ENCODE data around the gene ELF1.
A peak's percentile ranks its signal among the peaks of the same experiment; 100 is the strongest.
"Not testable (repeated sequence)": the region's sequence is repeated elsewhere in the genome, so short reads cannot be mapped to it uniquely, and the experiment has no call there.

ELF1 gene

DNA sequence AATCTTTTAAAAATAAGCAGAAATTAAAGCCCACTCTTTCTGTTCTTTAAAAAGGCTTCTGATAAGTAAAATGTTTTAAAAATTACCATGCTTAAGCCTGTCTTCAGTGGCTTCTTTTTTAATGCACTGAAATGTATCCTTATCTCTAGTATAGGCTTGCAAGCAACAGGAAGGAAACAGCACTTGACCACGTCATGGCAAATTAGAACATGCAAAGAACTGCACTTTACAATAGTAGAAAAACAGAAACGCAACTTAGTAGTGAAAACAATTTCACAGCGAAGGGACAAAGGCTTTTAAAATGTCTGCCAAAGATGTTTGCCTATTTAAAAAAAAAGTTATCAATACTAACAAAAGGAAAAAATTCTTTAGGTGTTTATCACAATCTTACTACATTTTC lies 36.3 kb downstream of the ELF1 start:
- DNase-seq (ENCODE audit: low spot score), result no peak

DNA sequence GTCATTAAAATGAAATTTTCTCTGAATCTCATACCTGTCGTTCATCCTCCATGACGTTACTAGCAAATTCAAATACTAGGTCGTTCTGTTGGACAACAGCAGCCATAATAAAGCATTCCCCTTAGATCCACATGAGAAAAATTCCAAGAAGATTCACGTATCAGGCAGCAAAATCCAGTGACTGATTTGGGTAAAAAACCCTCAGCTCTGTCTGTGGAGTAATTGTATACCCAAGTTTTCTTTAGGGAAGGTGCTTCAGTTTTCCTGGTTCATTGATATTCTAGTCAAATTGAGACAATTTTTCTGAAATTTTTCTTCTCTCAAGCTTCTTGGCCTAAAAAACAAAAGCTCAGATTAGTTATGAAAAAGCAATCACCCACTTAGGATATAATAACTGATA lies 37.2 kb downstream of the ELF1 start:
- no peak for DNase-seq (ENCODE audit: low spot score)

DNA sequence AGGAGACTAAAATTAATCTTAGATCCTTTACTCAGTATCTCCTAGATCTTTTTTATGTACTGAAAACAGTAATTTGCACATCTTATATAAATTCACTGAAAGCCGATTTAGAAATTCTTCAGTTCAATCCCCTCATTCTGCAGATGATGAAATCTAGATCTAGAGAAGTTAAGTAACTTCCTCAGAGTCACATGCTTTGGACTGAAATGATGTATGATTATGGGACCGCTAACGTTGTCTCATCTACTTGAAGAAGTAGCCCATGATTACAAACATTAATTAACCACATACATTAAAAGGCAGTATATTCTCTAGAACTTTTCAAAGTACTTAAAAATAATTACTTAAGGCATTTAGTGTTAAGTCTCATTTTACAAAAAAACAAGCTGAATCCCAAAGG lies 37.8 kb downstream of the ELF1 start:
- DNase-seq (ENCODE audit: low spot score), result no peak

DNA sequence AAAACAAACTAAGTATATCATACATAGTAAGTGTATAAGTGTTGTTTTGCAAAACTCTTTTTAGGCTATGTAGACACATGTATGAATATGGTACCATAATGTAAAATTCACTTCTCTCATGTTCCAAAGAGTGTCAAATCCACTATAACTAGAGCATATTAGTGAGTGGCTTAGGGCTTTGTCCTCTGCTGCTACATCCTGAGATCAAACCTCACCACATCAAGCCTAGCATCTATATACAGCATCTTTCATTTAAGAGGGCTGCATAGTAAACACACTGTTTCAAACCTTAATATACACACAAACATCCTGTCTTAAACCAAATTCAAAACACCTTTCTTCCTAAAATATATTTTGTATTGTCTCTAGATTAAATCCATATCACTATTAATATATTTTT lies 38.7 kb downstream of the ELF1 start:
- DNase-seq (ENCODE audit: low spot score), result no peak

DNA sequence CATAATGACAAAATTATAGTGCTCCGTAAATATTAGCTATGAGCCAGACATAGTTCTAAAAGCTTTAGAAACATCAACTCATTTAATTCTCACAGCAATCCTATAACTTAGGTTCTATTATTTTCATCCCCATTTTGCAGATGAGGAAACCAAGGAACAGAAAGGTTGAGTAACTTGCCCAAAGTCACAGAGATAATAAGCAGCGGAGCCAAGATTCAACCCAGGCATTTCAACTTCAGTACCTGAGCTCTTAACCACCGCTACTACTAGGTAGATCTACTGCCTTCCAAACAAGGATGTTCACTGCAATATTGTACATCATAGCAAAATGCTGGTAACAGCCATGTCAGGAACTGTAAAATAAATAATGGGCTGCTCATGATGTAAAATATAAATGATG lies 39.9 kb downstream of the ELF1 start:
- no peak for DNase-seq (ENCODE audit: low spot score)

DNA sequence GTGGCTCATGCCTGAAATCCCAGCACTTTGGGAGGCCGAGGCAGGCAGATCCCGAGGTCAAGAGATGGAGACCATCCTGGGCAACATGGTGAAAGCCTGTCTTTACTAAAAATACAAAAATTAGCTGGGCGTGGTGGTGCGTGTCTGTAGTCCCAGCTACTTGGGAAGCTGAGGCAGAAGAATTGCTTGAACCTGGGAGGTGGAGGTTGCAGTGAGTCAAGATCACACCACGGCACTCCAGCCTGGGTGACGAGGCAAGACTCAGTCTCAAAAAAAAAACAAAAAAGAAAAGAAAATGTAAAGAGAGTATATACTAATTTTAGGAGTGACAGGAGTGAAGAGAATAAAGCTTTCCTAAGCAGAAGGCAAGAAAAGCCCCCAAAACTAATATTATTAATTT lies 41.0 kb downstream of the ELF1 start:
- DNase-seq (ENCODE audit: low spot score), result not testable (repeated sequence)

DNA sequence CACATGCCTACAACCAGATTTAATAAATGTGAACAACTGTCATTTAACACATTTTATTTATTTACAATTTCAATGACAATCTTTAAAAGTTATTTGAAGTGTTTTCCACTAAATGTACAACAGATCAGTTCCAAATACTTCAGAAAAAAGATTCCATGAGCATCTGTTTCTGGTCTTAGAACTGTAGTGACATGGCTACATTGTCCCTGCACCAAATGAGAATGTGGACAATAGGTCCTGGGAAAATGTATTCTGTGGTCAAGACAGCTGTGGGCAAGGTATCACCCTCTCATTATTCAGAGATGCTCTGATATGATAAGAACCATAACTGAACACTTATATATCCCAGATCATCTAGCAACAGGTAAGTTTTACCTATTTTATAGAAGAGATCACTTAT lies 43.7 kb downstream of the ELF1 start:
- no peak for DNase-seq (ENCODE audit: low spot score)

DNA sequence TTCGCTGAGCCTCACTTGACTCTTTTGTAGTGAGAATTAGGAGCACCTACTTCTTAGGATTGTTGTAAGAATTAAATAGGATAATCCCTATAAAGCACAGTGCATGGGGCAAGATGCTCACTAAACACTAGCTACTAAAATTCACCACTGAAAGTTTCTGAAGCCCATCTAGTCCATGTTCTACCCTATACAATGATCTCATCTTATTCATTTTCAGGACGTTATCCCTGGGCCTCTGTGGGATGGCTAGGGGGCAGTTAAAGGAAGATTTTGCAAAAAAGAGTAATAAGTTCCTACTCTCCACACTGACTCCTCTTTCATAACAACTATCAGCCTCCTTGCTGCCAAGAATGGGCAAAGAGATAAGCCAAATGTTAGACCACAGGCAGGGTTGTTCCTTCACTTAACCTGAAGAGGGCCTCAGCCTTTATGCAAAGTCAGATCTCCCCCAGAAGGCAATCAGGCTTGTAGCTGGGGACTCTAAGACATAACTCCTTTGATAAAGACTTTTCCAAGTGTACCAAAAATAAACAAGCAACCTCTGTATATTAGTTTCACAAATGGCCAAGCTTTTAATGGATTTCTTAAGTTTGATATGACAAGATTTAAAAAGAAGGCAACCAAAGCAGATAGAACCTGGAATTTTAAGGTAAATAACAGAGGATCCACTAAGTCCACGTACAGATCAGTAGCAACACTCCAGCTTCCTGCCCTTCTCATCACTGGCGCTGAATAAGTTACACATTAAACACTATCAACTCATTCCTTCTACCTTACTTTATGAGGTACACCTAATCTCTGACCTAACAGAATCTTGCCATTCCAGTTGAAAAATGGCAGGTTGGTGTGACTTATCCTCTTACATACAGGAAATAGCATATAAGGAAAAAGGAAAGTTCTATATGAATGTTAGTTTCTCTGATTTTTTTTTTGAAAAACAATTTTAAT lies 44.4 kb downstream of the ELF1 start:
- DNase-seq (ENCODE audit: low spot score), result peak; percentile 25

DNA sequence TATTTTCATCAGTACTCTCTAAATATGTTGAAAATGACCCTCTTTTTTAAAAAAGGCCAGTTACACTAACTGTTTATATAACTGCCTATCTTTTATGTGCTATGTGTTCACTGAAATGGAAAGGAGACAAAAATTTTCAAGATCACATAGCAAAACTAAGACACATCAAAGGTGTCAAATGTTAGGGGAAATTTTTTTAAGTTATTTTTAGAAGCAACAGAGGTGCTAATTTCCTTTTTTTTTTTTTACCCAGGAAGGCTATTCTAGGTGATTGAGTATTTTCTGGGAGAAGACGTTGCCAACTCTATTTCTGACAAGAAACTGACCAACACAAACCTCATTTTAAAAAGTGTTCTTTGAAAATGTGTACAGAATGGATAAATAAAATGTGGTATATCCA lies 45.7 kb downstream of the ELF1 start:
- no peak for DNase-seq (ENCODE audit: low spot score)

DNA sequence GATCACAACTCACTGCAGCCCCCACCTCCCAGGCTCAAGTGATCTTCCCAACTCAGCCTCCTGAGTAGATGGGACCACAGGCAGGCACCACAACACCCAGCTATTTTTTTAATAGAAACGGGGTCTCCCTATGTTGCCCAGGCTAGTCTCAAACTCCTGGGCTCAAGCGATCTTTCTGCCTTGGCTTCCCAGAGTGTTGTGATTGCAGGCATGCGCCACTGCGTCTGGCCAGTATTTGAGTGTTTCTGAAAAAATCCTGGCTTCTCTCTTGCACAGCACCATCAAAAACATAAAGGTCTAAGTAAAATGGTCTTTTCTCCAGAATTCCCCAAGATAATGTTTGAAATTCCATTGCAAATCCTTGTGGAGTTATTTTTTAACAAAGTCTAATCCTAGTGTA lies 47.8 kb downstream of the ELF1 start:
- no peak for DNase-seq (ENCODE audit: low spot score)

DNA sequence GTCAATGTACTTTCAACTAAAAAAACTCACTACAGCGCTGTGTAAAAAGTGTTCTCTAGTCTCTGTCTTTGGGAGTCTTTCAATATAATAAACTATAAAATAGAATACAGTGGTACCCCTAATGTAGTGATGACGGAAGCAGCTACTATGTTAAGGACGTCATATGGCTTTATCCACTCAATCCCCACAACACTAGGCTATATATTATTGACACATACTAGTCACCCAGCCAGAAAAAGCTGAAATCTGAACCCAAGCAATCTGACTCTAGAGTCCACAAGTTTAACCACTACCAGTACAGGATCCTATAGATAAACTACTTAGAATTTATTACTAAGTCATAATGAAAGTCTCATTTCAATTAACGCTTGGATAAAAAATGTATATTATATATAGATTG lies 48.3 kb downstream of the ELF1 start:
- DNase-seq (ENCODE audit: low spot score), result no peak

DNA sequence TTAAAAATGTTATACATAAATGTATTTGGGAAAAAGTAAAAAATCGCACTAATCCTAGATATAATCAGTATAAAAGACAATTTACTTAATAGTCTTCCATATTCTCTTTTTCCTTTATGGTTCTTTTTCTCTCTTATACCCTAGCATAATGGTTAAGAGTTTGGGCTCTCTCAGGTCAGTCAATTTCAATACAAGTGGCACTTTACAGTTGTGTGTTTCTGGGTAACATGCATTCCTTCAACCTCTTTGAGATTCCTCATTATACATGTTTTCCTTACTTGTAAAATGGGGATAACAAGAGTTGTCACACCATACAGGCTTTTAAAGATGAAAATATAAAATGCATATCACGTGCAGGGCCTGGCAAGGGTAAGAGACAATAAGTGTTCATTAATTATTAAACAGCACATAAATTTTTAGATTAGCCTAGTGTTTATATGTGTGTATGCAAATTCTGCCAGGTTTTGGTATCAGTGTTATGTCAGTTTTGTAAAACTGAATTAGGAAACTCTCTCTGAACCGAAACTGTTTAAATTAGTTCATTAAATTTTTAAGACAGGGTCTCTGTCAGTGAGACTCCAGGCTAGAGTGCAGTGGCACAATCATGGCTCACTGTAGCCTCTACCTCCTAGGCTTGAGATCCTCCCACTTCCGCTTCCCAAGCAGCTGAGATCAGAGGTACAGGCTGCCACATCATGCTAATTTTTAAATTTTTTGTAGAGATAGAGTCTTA lies 49.8 kb downstream of the ELF1 start:
- DNase-seq (ENCODE audit: low spot score), result no peak

DNA sequence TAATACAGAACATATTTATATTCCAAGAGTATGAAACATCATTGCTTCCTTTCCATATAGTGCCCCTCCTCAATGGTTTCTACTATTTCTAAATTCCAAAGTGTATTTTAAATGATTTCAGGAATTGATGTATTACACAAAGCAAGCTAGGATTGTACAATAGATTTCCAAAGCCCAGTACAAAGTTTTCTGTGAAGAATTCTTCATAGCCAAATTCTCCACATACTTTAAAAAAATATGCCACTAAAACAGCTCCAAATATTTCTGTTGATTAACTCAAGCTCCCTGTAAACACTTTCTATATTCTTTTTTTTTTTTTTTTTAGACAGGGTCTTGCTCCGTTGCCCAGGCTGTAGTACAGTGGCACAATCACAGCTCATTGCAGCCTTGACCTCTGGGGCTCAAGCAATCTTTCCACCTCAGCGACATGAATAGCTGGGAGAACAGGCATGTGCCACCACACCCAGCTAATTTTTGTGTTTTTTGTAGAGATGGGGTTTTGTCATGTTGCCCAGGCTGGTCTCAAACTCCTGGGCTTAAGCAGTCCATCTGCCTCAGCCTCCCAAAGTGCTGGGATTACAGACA lies 50.6 kb downstream of the ELF1 start:
- DNase-seq (ENCODE audit: low spot score), result no peak

DNA sequence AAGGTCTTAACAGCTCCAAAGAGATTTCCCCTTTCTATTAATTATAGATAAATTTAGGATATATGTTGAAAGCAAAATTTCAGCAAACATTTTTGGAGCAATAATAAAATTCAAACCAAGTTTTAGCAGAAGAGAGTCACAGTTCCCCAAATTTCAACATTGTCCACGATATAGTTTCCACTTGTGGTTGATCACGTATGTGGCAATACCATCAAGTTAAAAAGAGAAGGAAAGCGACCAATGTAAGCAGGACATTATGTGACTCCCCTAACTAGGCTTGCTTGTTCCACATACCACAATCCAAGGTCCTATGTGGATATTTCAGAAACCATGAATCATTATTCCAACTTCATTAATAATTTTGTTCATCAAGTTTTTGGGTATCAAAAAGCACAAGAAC lies 52.8 kb downstream of the ELF1 start:
- no peak for DNase-seq (ENCODE audit: low spot score)

DNA sequence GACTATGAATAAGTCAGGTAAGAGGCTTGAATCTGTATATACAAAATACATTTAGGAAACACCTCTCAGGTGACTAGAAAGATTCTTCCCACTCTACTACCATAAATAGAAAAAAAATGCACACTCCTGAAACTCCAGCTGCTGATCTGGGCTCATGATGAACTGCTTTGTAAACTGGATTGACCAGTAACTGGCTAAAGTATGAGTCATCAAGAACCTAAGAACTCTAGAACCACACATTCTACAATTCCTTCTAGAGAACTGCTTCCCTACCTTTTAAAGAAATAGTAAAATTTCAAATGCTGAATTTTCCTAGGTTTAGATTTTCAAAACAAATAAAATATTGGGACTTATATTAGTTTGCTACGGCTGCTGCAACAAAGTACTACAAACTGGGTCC lies 55.2 kb downstream of the ELF1 start:
- no peak for DNase-seq (ENCODE audit: low spot score)

DNA sequence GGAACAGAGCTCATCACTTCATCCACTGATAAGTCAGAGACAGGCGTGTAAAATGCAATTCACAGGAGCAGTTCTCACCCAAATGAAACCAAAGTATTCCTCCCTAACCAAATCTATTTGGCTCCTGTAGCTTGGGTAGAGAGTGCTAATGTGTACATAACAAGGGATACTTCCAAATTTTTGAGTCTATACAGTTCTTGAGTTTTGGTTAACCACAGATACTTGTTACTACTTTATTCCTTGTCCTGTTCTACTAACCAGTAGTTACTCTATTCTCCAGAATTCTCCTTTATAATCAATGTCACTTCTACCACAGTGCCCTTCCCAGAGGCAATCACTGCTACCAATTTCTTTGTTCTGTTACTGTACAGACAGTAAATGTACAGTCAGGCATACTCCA lies 57.3 kb downstream of the ELF1 start:
- DNase-seq (ENCODE audit: low spot score), result no peak

DNA sequence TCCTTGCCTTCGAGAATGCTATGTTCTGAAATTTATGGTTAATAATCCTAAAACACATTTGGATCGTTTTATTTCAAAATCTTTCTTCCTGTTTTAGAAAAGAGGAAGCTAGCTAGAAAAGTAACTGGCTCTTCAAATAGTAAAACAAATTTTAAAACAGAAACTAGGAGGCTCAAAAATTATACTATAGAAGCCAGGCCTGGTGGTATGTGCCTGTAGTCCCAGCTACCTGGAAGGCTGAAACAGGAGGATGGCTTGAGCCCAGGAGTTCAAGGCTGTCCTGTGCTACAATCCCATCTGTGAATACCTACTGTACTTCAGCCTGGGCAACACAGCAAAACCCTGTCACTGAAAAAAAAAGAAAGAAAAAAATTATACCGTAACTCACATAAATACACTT lies 57.9 kb downstream of the ELF1 start:
- no peak for DNase-seq (ENCODE audit: low spot score)

DNA sequence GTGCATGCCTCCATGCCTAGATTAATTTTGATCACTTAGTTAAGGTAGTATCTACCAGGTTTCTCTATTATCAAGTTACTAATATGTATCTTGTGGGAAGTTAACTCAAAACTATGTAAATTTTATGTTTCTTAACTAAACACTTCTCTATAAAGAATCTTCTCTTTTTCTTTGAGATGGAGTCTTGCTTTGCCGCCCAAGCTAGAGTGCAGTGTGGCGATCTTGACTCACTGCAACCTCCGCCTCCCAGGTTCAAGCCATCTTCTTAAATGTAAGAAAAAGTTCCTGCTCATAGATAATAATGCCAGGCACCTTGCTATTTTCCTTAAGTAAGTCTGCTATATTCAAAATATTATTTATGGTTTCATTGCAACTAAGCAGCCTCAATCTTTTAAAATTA lies 58.4 kb downstream of the ELF1 start:
- no peak for DNase-seq (ENCODE audit: low spot score)

DNA sequence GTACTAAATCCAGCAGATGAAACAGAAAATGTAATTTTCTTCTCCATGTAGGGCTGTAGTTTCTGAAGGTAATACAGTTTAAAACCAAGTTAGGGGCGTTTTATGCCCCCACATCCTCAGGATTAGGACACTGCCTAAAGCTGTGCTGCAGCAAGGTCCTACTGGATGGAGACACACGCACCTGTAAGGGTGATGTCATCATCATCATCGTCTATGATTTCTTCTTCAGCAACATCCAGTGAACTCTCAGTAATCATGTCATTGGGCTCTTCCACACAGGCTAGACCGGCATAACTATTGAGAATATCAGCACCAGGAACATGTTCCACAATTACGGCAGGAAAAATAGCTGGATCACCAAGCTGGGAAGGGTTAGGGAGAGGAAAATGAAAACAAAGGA lies 60.5 kb downstream of the ELF1 start:
- DNase-seq (ENCODE audit: low spot score), result no peak

DNA sequence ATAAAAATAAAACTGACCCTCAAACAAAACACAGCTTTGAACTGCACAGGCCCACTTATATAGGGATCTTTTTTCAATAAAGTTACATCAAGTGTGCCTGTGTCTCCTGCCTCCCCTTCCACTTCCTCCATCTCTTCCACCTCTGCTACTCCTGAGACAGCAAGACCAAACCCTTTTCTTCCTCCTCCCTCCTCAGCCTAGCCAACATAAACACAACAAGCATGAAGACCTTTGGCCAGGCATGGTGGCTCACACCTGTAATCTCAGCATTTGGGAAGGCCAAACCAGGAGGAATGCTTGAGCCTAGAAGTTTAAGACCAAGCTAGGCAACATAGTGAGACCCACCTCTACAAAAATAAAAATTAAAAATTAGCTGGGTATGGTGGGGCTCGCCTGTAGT lies 72.6 kb downstream of the ELF1 start:
- no peak for DNase-seq (ENCODE audit: low spot score)

DNA sequence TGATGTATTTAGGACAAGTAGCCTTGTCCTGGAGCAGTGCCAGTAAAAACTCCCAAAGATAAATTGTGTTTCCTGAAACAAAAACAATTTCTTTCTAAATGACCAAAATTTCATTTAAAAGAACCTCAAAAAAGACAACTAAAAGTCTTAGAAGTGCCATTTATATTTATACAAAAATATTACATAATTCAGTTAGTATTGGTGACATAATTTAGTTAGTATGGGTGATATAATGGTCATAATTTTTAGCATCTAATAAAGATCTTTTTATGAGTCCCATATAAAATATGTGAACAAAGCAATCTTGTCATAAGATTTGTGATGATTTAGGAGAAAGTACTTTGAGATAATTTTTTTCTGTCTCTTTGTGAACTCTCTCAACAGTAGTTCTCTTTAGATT lies 76.0 kb downstream of the ELF1 start:
- no peak for DNase-seq (ENCODE audit: low spot score)

DNA sequence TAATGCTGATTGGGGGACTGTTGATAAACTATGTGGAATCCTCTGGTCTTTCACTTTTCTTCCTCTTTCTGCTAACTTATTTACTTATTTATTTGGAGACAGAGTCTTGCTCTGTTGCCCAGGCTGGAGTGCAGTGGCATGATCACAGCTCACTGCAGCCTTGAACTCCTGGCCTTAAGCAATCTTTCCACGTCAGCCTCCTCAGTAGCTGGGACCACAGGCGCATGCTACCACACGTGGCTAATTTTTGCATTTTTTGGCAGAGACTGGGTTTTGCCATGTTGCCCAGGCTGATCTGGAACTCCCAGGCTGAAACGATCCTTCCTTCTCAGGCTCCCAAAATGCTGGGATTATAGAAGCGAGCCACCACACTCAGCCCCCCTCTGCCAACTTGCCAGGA lies 77.5 kb downstream of the ELF1 start:
- DNase-seq (ENCODE audit: low spot score), result no peak

DNA sequence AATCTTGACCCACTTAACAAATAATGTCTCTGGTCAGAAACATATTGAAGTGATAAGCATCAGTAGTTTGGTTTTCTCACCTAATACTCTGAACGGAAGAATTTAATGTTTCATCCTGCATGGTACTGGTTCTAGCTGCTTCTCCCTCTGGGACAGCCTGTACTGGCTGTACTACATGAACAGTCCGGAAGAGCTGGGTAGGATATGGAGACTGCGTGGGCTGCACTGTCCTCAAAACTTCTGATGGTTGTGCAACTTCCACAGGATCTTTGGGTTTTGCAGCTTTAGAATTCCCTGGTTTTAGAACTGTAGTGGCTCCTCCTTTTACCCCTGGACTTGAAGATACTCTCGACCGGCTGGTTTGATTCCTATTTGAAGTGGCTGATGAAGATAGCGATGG lies 78.3 kb downstream of the ELF1 start:
- DNase-seq (ENCODE audit: low spot score), result no peak

Data from cerebellar cortex (tissue), 1 donor.